HL-60 (cell line): ENCODE data around the gene ATG5.

Experiments
- GABPA ChIP-seq: IDR thresholded peaks from 2 replicates; pipeline ENCODE4 v1.6.1; 2012; ENCODE audit warnings: low read depth
- POLR2AphosphoS5 ChIP-seq: IDR thresholded peaks from 2 replicates; pipeline ENCODE4 v1.6.1; 2012; ENCODE audit warnings: low read depth
- SPI1 ChIP-seq: IDR thresholded peaks from 2 replicates; pipeline ENCODE4 v1.6.1; 2012; ENCODE audit warnings: low read depth, mild to moderate bottlenecking, borderline replicate concordance
- TF ChIP-seq, protein P1 (sequence below): IDR thresholded peaks from one replicate; pipeline ENCODE4 v1.5.1; 2011; ENCODE audit warnings: low read length, control low read depth, inconsistent platforms; ENCODE audit not compliant: insufficient read depth
- TF ChIP-seq, protein P2 (sequence below): IDR thresholded peaks from 2 replicates; pipeline ENCODE4 v1.6.1; 2012; ENCODE audit warnings: low read depth; ENCODE audit not compliant: insufficient replicate concordance

DNA sequence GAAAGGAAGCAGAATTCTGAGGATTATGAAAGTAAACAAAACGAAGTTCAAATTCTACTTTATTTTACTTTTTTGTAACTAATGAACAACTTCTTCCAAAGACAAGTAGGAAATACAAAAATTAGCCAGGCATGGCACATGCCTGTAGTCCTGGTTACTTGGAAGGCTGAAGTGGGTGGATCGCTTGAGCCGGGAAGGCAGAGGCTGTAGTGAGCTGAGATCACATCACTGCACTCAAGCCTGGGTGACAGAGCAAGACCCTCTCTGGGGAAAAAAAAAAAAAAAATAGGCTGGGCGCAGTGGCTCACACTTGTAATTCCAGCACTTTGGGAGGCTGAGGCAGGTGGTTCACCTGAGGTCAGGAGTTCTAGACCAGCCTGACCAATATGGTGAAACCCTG, 82.3 kb downstream of the ATG5 start:
- TF ChIP-seq, protein P1, sequence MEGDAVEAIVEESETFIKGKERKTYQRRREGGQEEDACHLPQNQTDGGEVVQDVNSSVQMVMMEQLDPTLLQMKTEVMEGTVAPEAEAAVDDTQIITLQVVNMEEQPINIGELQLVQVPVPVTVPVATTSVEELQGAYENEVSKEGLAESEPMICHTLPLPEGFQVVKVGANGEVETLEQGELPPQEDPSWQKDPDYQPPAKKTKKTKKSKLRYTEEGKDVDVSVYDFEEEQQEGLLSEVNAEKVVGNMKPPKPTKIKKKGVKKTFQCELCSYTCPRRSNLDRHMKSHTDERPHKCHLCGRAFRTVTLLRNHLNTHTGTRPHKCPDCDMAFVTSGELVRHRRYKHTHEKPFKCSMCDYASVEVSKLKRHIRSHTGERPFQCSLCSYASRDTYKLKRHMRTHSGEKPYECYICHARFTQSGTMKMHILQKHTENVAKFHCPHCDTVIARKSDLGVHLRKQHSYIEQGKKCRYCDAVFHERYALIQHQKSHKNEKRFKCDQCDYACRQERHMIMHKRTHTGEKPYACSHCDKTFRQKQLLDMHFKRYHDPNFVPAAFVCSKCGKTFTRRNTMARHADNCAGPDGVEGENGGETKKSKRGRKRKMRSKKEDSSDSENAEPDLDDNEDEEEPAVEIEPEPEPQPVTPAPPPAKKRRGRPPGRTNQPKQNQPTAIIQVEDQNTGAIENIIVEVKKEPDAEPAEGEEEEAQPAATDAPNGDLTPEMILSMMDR, result no peak
- no peak for TF ChIP-seq GABPA
- no peak for TF ChIP-seq POLR2AphosphoS5
- TF ChIP-seq SPI1, result no peak
- TF ChIP-seq, protein P2, sequence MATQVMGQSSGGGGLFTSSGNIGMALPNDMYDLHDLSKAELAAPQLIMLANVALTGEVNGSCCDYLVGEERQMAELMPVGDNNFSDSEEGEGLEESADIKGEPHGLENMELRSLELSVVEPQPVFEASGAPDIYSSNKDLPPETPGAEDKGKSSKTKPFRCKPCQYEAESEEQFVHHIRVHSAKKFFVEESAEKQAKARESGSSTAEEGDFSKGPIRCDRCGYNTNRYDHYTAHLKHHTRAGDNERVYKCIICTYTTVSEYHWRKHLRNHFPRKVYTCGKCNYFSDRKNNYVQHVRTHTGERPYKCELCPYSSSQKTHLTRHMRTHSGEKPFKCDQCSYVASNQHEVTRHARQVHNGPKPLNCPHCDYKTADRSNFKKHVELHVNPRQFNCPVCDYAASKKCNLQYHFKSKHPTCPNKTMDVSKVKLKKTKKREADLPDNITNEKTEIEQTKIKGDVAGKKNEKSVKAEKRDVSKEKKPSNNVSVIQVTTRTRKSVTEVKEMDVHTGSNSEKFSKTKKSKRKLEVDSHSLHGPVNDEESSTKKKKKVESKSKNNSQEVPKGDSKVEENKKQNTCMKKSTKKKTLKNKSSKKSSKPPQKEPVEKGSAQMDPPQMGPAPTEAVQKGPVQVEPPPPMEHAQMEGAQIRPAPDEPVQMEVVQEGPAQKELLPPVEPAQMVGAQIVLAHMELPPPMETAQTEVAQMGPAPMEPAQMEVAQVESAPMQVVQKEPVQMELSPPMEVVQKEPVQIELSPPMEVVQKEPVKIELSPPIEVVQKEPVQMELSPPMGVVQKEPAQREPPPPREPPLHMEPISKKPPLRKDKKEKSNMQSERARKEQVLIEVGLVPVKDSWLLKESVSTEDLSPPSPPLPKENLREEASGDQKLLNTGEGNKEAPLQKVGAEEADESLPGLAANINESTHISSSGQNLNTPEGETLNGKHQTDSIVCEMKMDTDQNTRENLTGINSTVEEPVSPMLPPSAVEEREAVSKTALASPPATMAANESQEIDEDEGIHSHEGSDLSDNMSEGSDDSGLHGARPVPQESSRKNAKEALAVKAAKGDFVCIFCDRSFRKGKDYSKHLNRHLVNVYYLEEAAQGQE, result no peak
